ENCODE measurements around the gene ZNF560. TPM values are rescaled to one million over a fixed set of nuclear protein-coding genes. Genes with fewer than 3 reads are reported as not detected.

ZNF560 gene
- total RNA-seq, 1 donor from 2014 or later, result not detected

- intact Hi-C loops (cut with DNase I), result no loop called here
- no peak for ATAC-seq
- no peak for DNase-seq (ENCODE audit: low spot score)
Measured at GRCh38 chr19:9453953-9454352, 44.5 kb downstream of the ZNF560 start.

GRCh38 chr19:9445037-9445436 lies 53.4 kb downstream of the ZNF560 start:
- ATAC-seq (no peak), DNase-seq (ENCODE audit: low spot score) (no peak)
- intact Hi-C loops (cut with DNase I), result no loop called here

GRCh38 chr19:9436358-9436757 lies 62.1 kb downstream of the ZNF560 start:
- ATAC-seq, result no peak
- intact Hi-C loops (cut with DNase I), result no loop called here
- DNase-seq (ENCODE audit: low spot score), result no peak

GRCh38 chr19:9435279-9436268 lies 62.8 kb downstream of the ZNF560 start, which contains the start of gene ZNF266:
TSS of gene ZNF266 (minus strand) at chr19:9435573. CDS start at chr19:9420089, 15,484 bp downstream.
- intact Hi-C loops (cut with DNase I), result no loop called here
- ATAC-seq (peak; percentile 99), DNase-seq (ENCODE audit: low spot score) (peak; percentile 94)

GRCh38 chr19:9431475-9431874 lies 66.9 kb downstream of the ZNF560 start:
- ATAC-seq (no peak), DNase-seq (ENCODE audit: low spot score) (no peak)
- intact Hi-C loops (cut with DNase I), result no loop called here

- ATAC-seq (no peak), DNase-seq (ENCODE audit: low spot score) (no peak)
- intact Hi-C loops (cut with DNase I), result no loop called here
Measured at GRCh38 chr19:9430444-9430843, 68.0 kb downstream of the ZNF560 start.

- no peak for DNase-seq (ENCODE audit: low spot score)
- ATAC-seq, result no peak
- intact Hi-C loops (cut with DNase I), result no loop called here
Measured at GRCh38 chr19:9427941-9428340, 70.5 kb downstream of the ZNF560 start.

Other genes starting within 250 kb of the ZNF560 start
- not detected for gene OR7E24, start 247.7 kb downstream of the ZNF560 start, total RNA-seq
- gene ZNF699, start 188.8 kb downstream of the ZNF560 start, total RNA-seq, result 10.7 TPM
- 45.6 TPM for gene ZNF559, start 174.4 kb downstream of the ZNF560 start, total RNA-seq
- 6.2 TPM for gene ZNF177, start 135.6 kb downstream of the ZNF560 start, total RNA-seq
- 28.0 TPM for gene ZNF266, start 63.0 kb downstream of the ZNF560 start, total RNA-seq
- gene ZNF426, start 40.0 kb upstream of the ZNF560 start, total RNA-seq, result 21.6 TPM
- 31.8 TPM for gene ZNF121, start 85.9 kb upstream of the ZNF560 start, total RNA-seq
- gene ZNF561, start 122.6 kb upstream of the ZNF560 start, total RNA-seq, result 33.8 TPM
- 37.4 TPM for gene ZNF562, start 176.5 kb upstream of the ZNF560 start, total RNA-seq